ENCODE measurements around the gene PAPSS2. TPM values are rescaled to one million over a fixed set of nuclear protein-coding genes. Genes with fewer than 3 reads are reported as not detected.

Gene PAPSS2
- total RNA-seq, 1 donor from 2014 or later: 3.1 TPM

Other genes starting within 250 kb of the PAPSS2 start
- 25.1 TPM for gene MINPP1, start 155.0 kb upstream of the PAPSS2 start, total RNA-seq
- 85.3 TPM for gene ATAD1, start 158.3 kb downstream of the PAPSS2 start, total RNA-seq
- gene KLLN, start 203.7 kb downstream of the PAPSS2 start, total RNA-seq: 0.62 TPM
- 266 TPM for gene PTEN, start 203.7 kb downstream of the PAPSS2 start, total RNA-seq